HG02943 (cell line): ENCODE data around the gene USP54.

Experiments
- ATAC-seq: cut with Tn5 transposase; IDR thresholded peaks from one replicate; pipeline ENCODE4 v1.9.1; 2021; ENCODE audit warnings: mild to moderate bottlenecking, low read depth, moderate library complexity; ENCODE audit not compliant: unreplicated experiment

USP54 gene

DNA sequence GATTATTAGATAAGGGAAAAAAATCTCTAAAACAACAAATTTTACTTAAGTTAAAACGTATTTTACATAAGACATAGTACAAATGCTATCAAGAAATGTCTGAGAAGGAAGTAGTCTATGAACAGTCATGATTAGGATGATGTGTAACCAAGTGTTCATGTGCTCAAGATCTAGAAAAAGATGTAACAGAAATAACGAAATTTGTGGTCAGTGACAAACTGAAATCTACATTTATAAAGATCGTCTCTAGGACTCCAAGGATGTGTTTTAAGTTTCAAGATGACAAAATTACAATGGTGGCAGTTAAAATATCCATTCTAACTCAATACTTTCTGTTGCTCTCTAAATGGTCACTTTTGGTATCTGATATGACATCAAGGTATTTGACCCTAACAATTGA lies 112.5 kb downstream of the USP54 start:
- ATAC-seq, result no peak

DNA sequence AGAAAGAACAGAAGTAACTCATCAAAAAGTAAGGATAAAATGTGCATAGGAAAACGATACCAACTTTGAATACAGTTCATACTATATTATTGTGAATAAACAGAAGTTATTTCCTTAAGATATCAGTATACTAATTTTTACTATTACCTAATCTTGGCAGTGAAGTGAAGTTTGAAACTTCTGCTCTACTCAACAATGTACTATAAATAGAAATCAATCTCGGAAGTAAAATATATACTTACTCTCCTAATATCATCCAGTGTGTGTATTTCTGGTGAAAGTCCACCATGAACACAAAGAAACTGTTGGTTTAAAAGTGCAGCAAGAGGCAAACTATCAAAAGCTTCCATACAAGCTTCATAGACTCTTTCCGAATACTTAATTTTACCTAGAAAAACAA lies 119.9 kb downstream of the USP54 start:
- no peak for ATAC-seq

DNA sequence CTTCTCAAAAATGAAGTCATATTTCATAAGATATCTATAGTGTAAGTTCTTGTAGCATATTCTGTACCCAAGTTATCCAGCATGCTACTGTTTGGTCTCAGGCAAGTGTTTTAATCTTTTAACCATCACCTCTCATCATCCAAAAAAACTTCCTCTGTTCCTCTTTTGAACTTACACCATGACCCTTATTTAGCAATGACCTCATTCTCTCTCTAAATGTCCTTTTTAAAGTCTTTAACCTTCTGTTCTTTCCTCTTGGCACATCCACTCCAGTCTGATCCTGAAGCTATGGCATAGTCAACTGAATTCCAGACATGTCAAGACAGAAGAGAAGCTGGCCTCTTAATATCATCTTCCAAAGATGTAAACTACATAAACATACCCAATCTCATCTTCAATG lies 121.6 kb downstream of the USP54 start:
- ATAC-seq, result no peak

DNA sequence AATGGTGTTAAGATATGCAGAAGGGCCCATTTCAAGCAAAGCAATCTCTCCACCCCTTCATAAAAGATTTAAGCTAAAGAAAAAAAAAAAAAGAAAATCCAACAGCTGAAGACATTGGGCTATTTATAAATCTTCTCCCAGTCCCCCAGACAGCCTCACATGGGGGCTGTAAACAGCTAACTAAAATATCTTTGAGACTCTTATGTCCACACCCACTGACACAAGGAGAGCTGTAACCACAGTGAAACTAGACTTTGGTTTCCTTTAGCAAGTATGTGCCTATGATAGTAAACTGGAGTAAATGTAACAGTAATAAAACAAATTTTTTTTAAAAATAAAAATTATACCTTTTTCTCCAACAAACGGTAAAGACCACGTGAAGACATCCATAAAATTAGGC lies 123.9 kb downstream of the USP54 start:
- no peak for ATAC-seq

DNA sequence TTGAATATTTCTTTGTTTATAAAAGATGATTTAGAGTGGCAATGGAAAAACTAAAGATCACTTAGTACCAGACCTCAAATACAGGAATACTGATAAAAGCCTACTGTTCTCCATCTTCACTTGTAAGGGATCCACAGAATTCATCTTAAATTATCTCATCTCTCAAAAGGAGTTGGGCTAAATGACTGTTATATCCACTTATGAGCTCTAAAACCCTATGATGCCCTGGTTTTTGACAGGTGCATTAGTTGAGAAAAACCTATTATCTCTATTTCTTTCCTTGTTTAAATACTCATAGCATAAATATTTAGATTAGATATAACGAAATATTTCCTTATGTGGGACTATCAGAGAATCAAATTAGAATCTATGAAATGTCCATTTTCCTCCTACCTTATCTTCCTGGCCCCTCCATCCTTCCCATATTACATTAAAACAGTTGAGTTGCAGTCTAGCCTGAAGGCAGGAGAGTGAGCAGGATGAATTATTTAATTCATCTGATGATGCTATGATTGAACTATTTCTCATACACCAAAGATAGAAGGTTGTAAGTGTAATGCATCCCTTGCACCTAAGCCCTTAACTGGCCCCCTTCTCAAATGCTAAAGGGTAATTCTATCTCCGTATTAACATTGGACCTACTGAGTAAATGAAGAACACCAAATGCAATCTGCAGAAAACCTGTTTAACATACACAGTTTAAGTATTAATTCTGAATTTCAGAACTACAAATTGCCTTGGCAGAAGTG lies 125.0 kb downstream of the USP54 start:
- ATAC-seq, result no peak

DNA sequence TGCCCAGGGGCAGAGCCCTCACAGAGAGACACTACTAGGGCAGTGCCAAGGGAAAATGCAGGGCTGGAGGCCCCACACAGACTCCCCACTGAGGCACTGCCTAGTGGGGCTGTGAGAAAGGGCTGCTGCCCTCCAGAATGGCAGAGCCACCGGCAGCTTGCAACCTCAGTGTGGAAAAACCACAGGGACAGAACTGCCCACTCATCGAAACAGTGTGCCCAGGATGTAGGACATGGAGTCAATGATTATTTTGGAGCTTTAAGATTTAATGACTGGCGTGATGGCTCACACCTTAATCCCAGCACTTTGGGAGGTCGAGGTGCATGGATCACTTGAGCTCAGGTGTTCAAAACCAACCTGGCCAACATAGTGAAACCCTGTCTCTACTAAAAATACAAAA lies 130.2 kb downstream of the USP54 start:
- no peak for ATAC-seq

DNA sequence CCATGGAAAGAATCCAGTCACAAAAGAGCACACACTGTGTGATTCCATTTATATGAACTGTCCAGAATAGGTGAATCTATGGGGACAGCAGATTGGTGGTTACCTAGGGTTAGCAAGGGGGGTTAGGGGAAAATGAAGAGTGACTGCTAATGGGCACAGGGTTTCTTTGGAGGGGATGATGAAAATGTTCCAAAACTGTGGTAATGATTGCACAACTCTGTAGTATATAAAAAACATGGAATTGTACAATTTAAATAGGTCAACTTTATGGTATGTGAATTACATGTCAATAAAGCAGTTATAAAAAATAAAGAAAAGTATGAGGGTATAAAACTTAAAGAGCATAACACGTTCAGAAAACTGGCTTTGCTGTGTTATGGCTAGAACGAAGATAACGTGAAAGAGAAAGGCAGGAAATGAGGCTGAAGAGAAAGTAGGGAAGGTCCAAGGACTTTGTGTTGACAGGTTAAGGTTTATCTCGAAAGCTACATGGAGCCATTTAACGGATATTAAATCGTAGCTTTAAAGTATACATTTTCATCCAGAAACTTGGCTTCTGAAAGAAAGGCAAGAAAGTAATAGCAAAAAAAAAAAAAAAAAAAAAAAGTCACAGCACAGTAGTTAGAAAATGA lies 131.3 kb downstream of the USP54 start:
- no peak for ATAC-seq

DNA sequence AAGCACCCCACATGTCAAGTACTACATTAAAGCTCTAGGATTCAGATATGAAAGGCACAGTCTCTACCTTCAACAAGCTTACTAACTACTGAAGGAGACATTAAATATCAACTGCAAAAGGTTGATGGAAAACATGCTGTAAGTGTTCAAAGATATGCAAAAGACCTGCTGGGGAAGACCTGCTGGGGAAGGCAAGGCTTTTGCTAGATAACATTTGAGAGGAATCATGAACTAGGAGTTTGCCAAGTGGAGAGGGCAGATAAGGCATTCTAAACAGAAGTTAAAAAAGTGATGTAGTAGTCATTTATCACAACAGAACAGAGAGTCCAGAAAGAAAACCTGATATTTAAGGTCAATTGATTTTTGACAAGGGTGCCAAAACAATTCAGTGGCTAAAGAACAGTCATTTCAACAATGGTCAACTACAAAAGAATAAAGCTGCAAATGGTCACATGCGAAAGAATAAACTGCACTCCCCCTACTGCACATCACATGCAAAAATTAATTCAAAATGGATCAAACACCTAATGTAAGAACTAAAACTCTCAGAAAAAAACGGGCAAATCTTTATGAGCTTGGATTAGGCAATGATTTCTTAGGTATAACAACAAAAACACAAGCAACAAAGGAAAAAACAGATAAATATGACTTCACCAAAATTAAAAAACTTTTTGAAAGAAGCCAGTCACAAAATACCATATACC lies 134.8 kb downstream of the USP54 start:
- ATAC-seq, result no peak

DNA sequence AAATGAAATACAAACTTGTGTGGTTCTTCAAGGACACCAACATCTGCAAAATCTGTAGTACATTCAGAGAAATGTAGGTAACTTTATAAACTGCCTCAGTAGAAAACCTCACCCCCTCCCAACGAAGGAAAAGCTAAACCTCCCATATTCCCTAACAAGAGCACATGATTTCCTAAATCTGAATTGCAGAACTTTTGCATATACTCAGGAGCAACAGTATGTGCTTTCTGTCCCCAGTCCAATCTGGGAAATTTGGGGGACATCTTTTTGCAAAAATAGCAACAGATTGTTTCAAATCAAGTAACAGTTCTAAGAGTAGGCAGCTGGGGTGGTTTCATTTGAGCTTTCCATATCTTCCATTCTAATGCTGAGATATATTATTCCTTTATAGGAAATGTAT lies 142.0 kb downstream of the USP54 start:
- no peak for ATAC-seq

DNA sequence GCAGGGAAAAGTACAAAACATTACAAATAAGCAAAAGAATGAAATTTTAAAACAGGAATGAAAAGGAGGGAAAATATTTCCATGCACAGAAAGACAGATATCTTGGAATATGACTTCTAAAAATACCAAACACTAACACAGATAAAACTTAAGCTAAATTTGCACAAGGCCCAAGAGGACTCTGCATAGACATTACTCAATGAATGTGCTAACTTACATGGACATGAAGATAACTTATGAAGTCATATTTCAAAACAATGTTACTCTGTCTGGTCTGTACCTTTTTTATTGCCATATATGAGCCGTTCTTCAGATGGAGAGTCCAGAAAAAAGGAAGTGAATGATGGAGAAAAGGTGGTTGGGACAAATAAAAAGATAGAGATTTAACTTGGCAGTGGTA lies 142.8 kb downstream of the USP54 start:
- ATAC-seq, result no peak
